ENCODE results near the gene THADA. TPM values are rescaled to one million over a fixed set of nuclear protein-coding genes. Genes with fewer than 3 reads are reported as not detected.
A peak's percentile ranks its signal among the peaks of the same experiment; 100 is the strongest.
"Not testable (repeated sequence)": the region's sequence is repeated elsewhere in the genome, so short reads cannot be mapped to it uniquely, and the experiment has no call there.

THADA gene
- total and polyA plus RNA-seq, 7 donors = 4.4 to 35.2 (median 20.2) TPM

- Histone ChIP-seq H3K9me3 (no peaks in the 10 kb centered on the region), H3K27ac (no peak overlapping the region), H3K4me1 (peaks cover 0 to 5% (median 0%) of the 10 kb centered on the region in 4 donors), H3K4me3 (no peak overlapping the region), H3K27me3 (no peaks in the 10 kb centered on the region), H3K36me3 (peaks cover 4 to 36% (median 20%) of the 10 kb centered on the region in 4 donors)
- no peak for TF ChIP-seq CTCF (IDR thresholded peaks at IDR 0.05)
- no peak for TF ChIP-seq POLR2A (IDR thresholded peaks at IDR 0.05)
- TF ChIP-seq EP300 (IDR thresholded peaks at IDR 0.05) = no peak
- no peak for TF ChIP-seq POLR2AphosphoS5 (IDR thresholded peaks at IDR 0.05)
- 89 to 90% methylated on average over 2 of the region's 2 CpGs for WGBS, 2 donors
- intact Hi-C loops (cut with DNase I) = no loop called here
- DNase-seq = no peak
Measured at GRCh38 chr2:43285987-43286386, 309.9 kb downstream of the THADA start.

GRCh38 chr2:43284967-43285366 lies 310.9 kb downstream of the THADA start:
- Histone ChIP-seq H3K36me3 (peaks cover 4 to 36% (median 20%) of the 10 kb centered on the region in 4 donors), H3K27me3 (no peaks in the 10 kb centered on the region), H3K4me3 (no peak overlapping the region), H3K4me1 (peaks cover 0 to 5% (median 0%) of the 10 kb centered on the region in 4 donors), H3K9me3 (no peaks in the 10 kb centered on the region), H3K27ac (no peak overlapping the region)
- no peak for DNase-seq
- no peak for TF ChIP-seq POLR2A (IDR thresholded peaks at IDR 0.05)
- TF ChIP-seq CTCF (IDR thresholded peaks at IDR 0.05) = no peak
- TF ChIP-seq EP300 (IDR thresholded peaks at IDR 0.05) = no peak
- TF ChIP-seq POLR2AphosphoS5 (IDR thresholded peaks at IDR 0.05) = no peak
- intact Hi-C loops (cut with DNase I) = no loop called here
- 97 to 100% methylated on average over 1 of the region's 1 CpG for WGBS, 2 donors

- 99% methylated on average over 6 of the region's 6 CpGs for WGBS, 2 donors
- DNase-seq; H3K9me3 ChIP-seq; intact Hi-C loops (cut with DNase I); H3K27ac ChIP-seq; H3K4me1 ChIP-seq; H3K27me3 ChIP-seq; H3K4me3 ChIP-seq: not testable (repeated sequence)
- H3K36me3 ChIP-seq = peaks cover 4 to 40% (median 20%) of the 10 kb centered on the region in 4 donors
Measured at GRCh38 chr2:43284347-43284746, 311.5 kb downstream of the THADA start.

- no peak for DNase-seq
- TF ChIP-seq CTCF (IDR thresholded peaks at IDR 0.05) (no peak), POLR2AphosphoS5 (IDR thresholded peaks at IDR 0.05) (no peak), EP300 (IDR thresholded peaks at IDR 0.05) (no peak), POLR2A (IDR thresholded peaks at IDR 0.05) (no peak)
- H3K36me3 ChIP-seq = peaks cover 0 to 29% (median 15%) of the 10 kb centered on the region in 4 donors
- peaks cover 0 to 30% (median 27%) of the 10 kb centered on the region in 4 donors for H3K4me1 ChIP-seq
- no peak overlapping the region for H3K4me3 ChIP-seq
- H3K27me3 ChIP-seq = no peaks in the 10 kb centered on the region
- intact Hi-C loops (cut with DNase I) = no loop called here
- WGBS, 2 donors = 96 to 97% methylated on average over 2 of the region's 2 CpGs
- H3K9me3 ChIP-seq = no peaks in the 10 kb centered on the region
- no peak overlapping the region for H3K27ac ChIP-seq
Measured at GRCh38 chr2:43280994-43281393, 314.8 kb downstream of the THADA start.

- Histone ChIP-seq H3K9me3 (no peaks in the 10 kb centered on the region), H3K27ac (peak overlapping the region in 1 of 4 donors; percentile 38), H3K27me3 (no peaks in the 10 kb centered on the region), H3K36me3 (peaks cover 0 to 17% (median 6%) of the 10 kb centered on the region in 4 donors), H3K4me3 (no peak overlapping the region), H3K4me1 (peaks cover 0 to 43% (median 34%) of the 10 kb centered on the region in 4 donors)
- intact Hi-C loops (cut with DNase I) = no loop called here
- TF ChIP-seq POLR2AphosphoS5 (IDR thresholded peaks at IDR 0.05) (no peak), CTCF (IDR thresholded peaks at IDR 0.05) (no peak), EP300 (IDR thresholded peaks at IDR 0.05) (no peak), POLR2A (IDR thresholded peaks at IDR 0.05) (no peak)
- no peak for DNase-seq
- WGBS, 2 donors = 93 to 94% methylated on average over 8 of the region's 8 CpGs
Measured at GRCh38 chr2:43279317-43279840, 316.5 kb downstream of the THADA start.
